K562 (cell line): ENCODE measurements around the gene PRKAA1. TPM values are rescaled to one million over a fixed set of nuclear protein-coding genes. Genes with fewer than 3 reads are reported as not detected.

ENCODE experiments used
- E2F3 ChIP-seq: fragments of 250-450 bp; sonication (Bioruptor Pico); IDR thresholded peaks from 2 replicates; pipeline ENCODE4 v1.4.0; 2020; ENCODE audit warnings: mild to moderate bottlenecking
- KLF10 ChIP-seq: fragments of 250-450 bp; sonication (Bioruptor Pico); IDR thresholded peaks from 2 replicates; pipeline ENCODE4 v1.6.1; 2021; ENCODE audit warnings: matching md5 sums
- MTA3 ChIP-seq: fragments of 450-650 bp; formaldehyde crosslinking; IDR thresholded peaks from 2 replicates; pipeline ENCODE4 v1.6.1; 2017; ENCODE audit warnings: mild to moderate bottlenecking, borderline replicate concordance
- NFRKB ChIP-seq: fragments of 450-650 bp; IDR thresholded peaks from 2 replicates; pipeline ENCODE4 v1.6.1; 2016; ENCODE audit warnings: low read depth
- PHB2 ChIP-seq: fragments of 450-650 bp; IDR thresholded peaks from 2 replicates; pipeline ENCODE4 v1.6.1; 2017; ENCODE audit warnings: low read depth
- POLR2H ChIP-seq: IDR thresholded peaks from 2 replicates; pipeline ENCODE4 v1.6.1; 2016; ENCODE audit warnings: missing genetic modification characterization, low read depth, mild to moderate bottlenecking, control low read depth, missing compliant biosample characterization, moderate library complexity
- TAF15 ChIP-seq: fragments of 200-400 bp; formaldehyde crosslinking; IDR thresholded peaks from 2 replicates; pipeline ENCODE4 v1.6.1; 2017; ENCODE audit warnings: mild to moderate bottlenecking, low read depth, low read length, moderate library complexity
- TAF7 ChIP-seq: fragments of 450-650 bp; IDR thresholded peaks from 2 replicates; pipeline ENCODE4 v1.6.1; 2016; ENCODE audit warnings: missing genetic modification characterization, missing compliant biosample characterization
- TRIM24 ChIP-seq, 2 experiments: fragments of 450-650 bp; IDR thresholded peaks; 2 replicates each; pipeline ENCODE4 v1.6.1; 2016
- ZFP30 ChIP-seq: fragments of 250-450 bp; sonication (Bioruptor Pico); IDR thresholded peaks from 2 replicates; pipeline ENCODE4 v1.8.0; 2022; ENCODE audit warnings: moderate library complexity, mild to moderate bottlenecking, inconsistent platforms, borderline replicate concordance
- ZNF696 ChIP-seq: fragments of 250-450 bp; sonication (Bioruptor Pico); conservative IDR thresholded peaks from 2 replicates; pipeline ENCODE4 v1.4.0; 2020; ENCODE audit warnings: mild to moderate bottlenecking, moderate library complexity
- polyA plus RNA-seq, 8 experiments: library from polyadenylated mRNA; depleted of rRNA in 4 of 8; stranded (reverse) in 5 of 8; unstranded in 3 of 8; fragments of >200 nt; fragmentation: Nextera tagmentation in 2 of 8; fragmentation: Illumina TruSeq in 1 of 8; extraction: Ambion mirVana in 2 of 8; extraction: Trizol in 1 of 8; gene quantifications; 2 replicates each; pipeline versions ENCODE4 v1.2.1 to v1.2.3, GENCODE V29; 2011 to 2014; ENCODE audit warnings: inconsistent platforms in 1 of 8, missing spikeins in 1 of 8
- total RNA-seq, 7 experiments: library from RNA; depleted of rRNA in 6 of 7; stranded (reverse); fragments of >200 nt in 6 of 7; fragmentation: Illumina TruSeq in 2 of 7; extraction: Trizol in 2 of 7; gene quantifications; 2 replicates each; pipeline versions ENCODE4 v1.2.1 to v1.2.3, GENCODE V29; 2011 to 2021; ENCODE audit warnings: low replicate concordance in 1 of 7
- TF ChIP-seq, protein P1 (sequence below): fragments of 250-450 bp; sonication (Bioruptor Pico); IDR thresholded peaks from 2 replicates; pipeline ENCODE4 v1.5.0; 2022; ENCODE audit warnings: mild to moderate bottlenecking
- TF ChIP-seq, protein P2 (sequence below): fragments of 250-450 bp; sonication (Bioruptor Pico); IDR thresholded peaks from 2 replicates; pipeline ENCODE4 v1.4.0; 2020
- TF ChIP-seq, protein P3 (sequence below): sonication (generic); formaldehyde crosslinking; IDR thresholded peaks from 2 replicates; pipeline ENCODE4 v1.8.1; 2023; ENCODE audit warnings: mild to moderate bottlenecking, missing genetic modification reagents
- TF ChIP-seq, protein P4 (sequence below): conservative IDR thresholded peaks from 2 replicates; pipeline ENCODE4 v1.6.1; 2011; ENCODE audit warnings: low read depth, mild to moderate bottlenecking, low read length; ENCODE audit not compliant: control insufficient read depth
- TF ChIP-seq, protein P5 (sequence below), 2 experiments: fragments of 450-650 bp in 1 of 2; sonication (generic) in 1 of 2; formaldehyde crosslinking in 1 of 2; IDR thresholded peaks in 1 of 2; conservative IDR thresholded peaks in 1 of 2; 2 replicates each; pipeline versions ENCODE4 v1.6.1 to v1.8.1; 2016 to 2023; ENCODE audit warnings: mild to moderate bottlenecking in 2 of 2, moderate library complexity in 2 of 2, inconsistent platforms in 1 of 2, missing genetic modification reagents in 1 of 2
- TF ChIP-seq, protein P6 (sequence below): sonication (generic); formaldehyde crosslinking; IDR thresholded peaks from 2 replicates; pipeline ENCODE4 v1.8.0; 2023; ENCODE audit warnings: mild to moderate bottlenecking, missing genetic modification reagents

PRKAA1 gene
- total and polyA plus RNA-seq, 9 of the 15 experiments (the other 6 are each of a cell fraction or from before 2014, with no cell fraction given), result 24.5 to 84.0 (median 51.4) TPM

DNA sequence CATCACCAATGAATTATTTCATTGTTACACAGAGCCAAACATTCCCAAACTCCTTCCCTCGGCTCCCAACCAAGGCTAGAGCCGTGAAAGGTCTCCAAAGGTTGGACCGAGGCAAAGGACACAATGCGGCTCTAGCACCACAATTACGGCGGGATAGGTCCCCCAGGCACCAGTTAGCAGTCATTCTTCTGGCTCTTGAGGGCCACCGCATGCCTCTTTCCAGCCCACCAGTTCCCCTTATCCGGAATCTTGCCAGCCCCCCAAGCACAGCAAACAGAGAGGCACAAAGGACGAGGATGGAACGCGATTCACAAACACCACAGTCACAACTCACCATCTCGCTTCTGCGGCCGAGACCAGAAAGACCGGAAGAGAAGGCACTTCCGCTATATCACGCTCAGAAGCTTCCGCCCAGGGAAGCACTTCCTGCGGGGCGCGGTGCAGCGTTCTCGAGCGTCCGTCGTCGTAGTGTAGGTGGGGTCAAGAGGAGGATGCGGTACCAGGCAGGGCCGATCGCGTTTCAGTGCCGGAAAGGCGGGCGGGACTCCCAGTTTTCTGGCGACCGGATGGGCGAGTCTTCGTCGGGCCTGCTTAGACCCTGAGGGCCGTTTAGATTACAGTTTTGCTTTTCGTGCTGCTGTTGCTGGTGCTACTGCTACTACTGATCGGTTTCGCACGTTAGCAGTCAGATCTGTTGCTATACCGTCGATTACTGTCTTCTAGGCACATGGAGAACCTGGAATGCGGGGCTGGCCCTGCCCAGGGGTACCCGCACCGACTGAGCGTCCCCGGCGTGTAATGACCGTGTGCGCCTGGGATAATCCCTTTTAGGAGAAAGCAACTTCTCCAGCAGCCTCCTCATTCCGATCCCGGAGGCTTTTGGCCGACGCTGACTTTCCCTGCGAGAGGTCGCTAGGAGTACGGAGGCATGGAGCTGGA, 36.9 kb upstream of the PRKAA1 start, which contains the start of gene RPL37 (continued):
- TF ChIP-seq, protein P1, sequence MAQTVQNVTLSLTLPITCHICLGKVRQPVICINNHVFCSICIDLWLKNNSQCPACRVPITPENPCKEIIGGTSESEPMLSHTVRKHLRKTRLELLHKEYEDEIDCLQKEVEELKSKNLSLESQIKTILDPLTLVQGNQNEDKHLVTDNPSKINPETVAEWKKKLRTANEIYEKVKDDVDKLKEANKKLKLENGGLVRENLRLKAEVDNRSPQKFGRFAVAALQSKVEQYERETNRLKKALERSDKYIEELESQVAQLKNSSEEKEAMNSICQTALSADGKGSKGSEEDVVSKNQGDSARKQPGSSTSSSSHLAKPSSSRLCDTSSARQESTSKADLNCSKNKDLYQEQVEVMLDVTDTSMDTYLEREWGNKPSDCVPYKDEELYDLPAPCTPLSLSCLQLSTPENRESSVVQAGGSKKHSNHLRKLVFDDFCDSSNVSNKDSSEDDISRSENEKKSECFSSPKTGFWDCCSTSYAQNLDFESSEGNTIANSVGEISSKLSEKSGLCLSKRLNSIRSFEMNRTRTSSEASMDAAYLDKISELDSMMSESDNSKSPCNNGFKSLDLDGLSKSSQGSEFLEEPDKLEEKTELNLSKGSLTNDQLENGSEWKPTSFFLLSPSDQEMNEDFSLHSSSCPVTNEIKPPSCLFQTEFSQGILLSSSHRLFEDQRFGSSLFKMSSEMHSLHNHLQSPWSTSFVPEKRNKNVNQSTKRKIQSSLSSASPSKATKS (CRISPR knock-in tag), result 0 out of 2 replicates have a peak, but pooled peaks have one; percentile 35
- TF ChIP-seq, protein P2, sequence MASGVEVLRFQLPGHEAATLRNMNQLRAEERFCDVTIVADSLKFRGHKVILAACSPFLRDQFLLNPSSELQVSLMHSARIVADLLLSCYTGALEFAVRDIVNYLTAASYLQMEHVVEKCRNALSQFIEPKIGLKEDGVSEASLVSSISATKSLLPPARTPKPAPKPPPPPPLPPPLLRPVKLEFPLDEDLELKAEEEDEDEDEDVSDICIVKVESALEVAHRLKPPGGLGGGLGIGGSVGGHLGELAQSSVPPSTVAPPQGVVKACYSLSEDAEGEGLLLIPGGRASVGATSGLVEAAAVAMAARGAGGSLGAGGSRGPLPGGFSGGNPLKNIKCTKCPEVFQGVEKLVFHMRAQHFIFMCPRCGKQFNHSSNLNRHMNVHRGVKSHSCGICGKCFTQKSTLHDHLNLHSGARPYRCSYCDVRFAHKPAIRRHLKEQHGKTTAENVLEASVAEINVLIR (CRISPR knock-in tag), result 0 out of 2 replicates have a peak, but pooled peaks have one; percentile 41
- TF ChIP-seq E2F3 (CRISPR knock-in tag) (no peak), TRIM24 (IDR thresholded peaks at IDR 0.05) (peak; percentile 20 to 100; a peak in 3 of 4 replicates), MTA3 (peak; percentile 96), ZNF696 (CRISPR knock-in tag) (no peak), POLR2H (tag) (peak; percentile 96), PHB2 (no peak), TAF7 (peak; percentile 100), KLF10 (peak; percentile 85), NFRKB (peak; percentile 95), ZFP30 (CRISPR knock-in tag) (no peak), TAF15 (0 out of 2 replicates have a peak, but pooled peaks have one; percentile 72)
- TF ChIP-seq, protein P3, sequence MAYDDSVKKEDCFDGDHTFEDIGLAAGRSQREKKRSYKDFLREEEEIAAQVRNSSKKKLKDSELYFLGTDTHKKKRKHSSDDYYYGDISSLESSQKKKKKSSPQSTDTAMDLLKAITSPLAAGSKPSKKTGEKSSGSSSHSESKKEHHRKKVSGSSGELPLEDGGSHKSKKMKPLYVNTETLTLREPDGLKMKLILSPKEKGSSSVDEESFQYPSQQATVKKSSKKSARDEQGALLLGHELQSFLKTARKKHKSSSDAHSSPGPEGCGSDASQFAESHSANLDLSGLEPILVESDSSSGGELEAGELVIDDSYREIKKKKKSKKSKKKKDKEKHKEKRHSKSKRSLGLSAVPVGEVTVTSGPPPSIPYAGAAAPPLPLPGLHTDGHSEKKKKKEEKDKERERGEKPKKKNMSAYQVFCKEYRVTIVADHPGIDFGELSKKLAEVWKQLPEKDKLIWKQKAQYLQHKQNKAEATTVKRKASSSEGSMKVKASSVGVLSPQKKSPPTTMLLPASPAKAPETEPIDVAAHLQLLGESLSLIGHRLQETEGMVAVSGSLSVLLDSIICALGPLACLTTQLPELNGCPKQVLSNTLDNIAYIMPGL, result peak; percentile 87; the same call in 1 of the 2 replicates
- TF ChIP-seq, protein P4, sequence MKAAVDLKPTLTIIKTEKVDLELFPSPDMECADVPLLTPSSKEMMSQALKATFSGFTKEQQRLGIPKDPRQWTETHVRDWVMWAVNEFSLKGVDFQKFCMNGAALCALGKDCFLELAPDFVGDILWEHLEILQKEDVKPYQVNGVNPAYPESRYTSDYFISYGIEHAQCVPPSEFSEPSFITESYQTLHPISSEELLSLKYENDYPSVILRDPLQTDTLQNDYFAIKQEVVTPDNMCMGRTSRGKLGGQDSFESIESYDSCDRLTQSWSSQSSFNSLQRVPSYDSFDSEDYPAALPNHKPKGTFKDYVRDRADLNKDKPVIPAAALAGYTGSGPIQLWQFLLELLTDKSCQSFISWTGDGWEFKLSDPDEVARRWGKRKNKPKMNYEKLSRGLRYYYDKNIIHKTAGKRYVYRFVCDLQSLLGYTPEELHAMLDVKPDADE, result peak; percentile 67
- TF ChIP-seq, protein P5, sequence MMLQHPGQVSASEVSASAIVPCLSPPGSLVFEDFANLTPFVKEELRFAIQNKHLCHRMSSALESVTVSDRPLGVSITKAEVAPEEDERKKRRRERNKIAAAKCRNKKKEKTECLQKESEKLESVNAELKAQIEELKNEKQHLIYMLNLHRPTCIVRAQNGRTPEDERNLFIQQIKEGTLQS (IDR thresholded peaks at IDR 0.05), result no peak
- TF ChIP-seq, protein P5 (CRISPR knock-in tag; conservative IDR thresholded peaks at IDR 0.05), result peak; percentile 15; the same call in 1 of the 2 replicates
- TF ChIP-seq, protein P6, sequence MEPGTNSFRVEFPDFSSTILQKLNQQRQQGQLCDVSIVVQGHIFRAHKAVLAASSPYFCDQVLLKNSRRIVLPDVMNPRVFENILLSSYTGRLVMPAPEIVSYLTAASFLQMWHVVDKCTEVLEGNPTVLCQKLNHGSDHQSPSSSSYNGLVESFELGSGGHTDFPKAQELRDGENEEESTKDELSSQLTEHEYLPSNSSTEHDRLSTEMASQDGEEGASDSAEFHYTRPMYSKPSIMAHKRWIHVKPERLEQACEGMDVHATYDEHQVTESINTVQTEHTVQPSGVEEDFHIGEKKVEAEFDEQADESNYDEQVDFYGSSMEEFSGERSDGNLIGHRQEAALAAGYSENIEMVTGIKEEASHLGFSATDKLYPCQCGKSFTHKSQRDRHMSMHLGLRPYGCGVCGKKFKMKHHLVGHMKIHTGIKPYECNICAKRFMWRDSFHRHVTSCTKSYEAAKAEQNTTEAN (CRISPR knock-in tag), result peak; percentile 59; the same call in 1 of the 2 replicates
